Activated CD4-positive, alpha-beta T cell treated with anti-CD3 and anti-CD28 coated beads, Interleukin-2, amount 50 U/mL, for 48 hours (primary cell): ENCODE results near the gene NTRK2.

Source experiments
- DNase-seq, 2 experiments: peaks; one replicate each; pipeline ENCODE4 v3.0.0-alpha.2; 2020

Gene NTRK2

GRCh38 chr9:84949971-84950370 lies 280.4 kb downstream of the NTRK2 start:
- no peak for DNase-seq

GRCh38 chr9:84950879-84951811 lies 281.6 kb downstream of the NTRK2 start:
- no peak for DNase-seq

GRCh38 chr9:84953252-84953773 lies 283.8 kb downstream of the NTRK2 start:
- DNase-seq: no peak

GRCh38 chr9:84953797-84954705 lies 284.5 kb downstream of the NTRK2 start:
- DNase-seq: peak; percentile 52 to 65

- DNase-seq: no peak
These were observed 285.6 kb downstream of the NTRK2 start for GRCh38 chr9:84955155-84955554.

GRCh38 chr9:84955971-84956370 lies 286.4 kb downstream of the NTRK2 start:
- DNase-seq: no peak

- no peak for DNase-seq
These were observed 289.8 kb downstream of the NTRK2 start for GRCh38 chr9:84959339-84959738.

- DNase-seq: no peak
These were observed 297.6 kb downstream of the NTRK2 start for GRCh38 chr9:84966876-84967830.

GRCh38 chr9:84969084-84969483 lies 299.6 kb downstream of the NTRK2 start:
- no peak for DNase-seq

- no peak for DNase-seq
These were observed 300.2 kb downstream of the NTRK2 start for GRCh38 chr9:84969736-84970135.

- DNase-seq: no peak
These were observed 300.9 kb downstream of the NTRK2 start for GRCh38 chr9:84970432-84970831.

- DNase-seq: no peak
These were observed 302.0 kb downstream of the NTRK2 start for GRCh38 chr9:84971571-84971970.

- DNase-seq: no peak
These were observed 304.7 kb downstream of the NTRK2 start for GRCh38 chr9:84974258-84974657.

GRCh38 chr9:84974855-84975254 lies 305.3 kb downstream of the NTRK2 start:
- no peak for DNase-seq

- DNase-seq: no peak
These were observed 306.4 kb downstream of the NTRK2 start for GRCh38 chr9:84975926-84976325.

- no peak for DNase-seq
These were observed 309.1 kb downstream of the NTRK2 start for GRCh38 chr9:84978661-84979060.

- DNase-seq: no peak
These were observed 314.2 kb downstream of the NTRK2 start for GRCh38 chr9:84983749-84984148.

GRCh38 chr9:84988621-84989020 lies 319.1 kb downstream of the NTRK2 start:
- DNase-seq: no peak

- DNase-seq: no peak
These were observed 320.9 kb downstream of the NTRK2 start for GRCh38 chr9:84990416-84990815.

GRCh38 chr9:84990850-84991513 lies 321.5 kb downstream of the NTRK2 start:
- no peak for DNase-seq

GRCh38 chr9:84991514-84991870 lies 322.0 kb downstream of the NTRK2 start:
- DNase-seq: no peak

GRCh38 chr9:84992381-84992780 lies 322.9 kb downstream of the NTRK2 start:
- no peak for DNase-seq
